Smooth muscle cell of the brain vasculature (primary cell): ENCODE results near the gene HSFX3.
A peak's percentile ranks its signal among the peaks of the same experiment; 100 is the strongest.
"Not testable (repeated sequence)": the region's sequence is repeated elsewhere in the genome, so short reads cannot be mapped to it uniquely, and the experiment has no call there.

Experiments
- DNase-seq: peaks from one replicate; pipeline ENCODE4 v3.0.0-alpha.2; 2012; ENCODE audit warnings: low read depth, low spot score

The HSFX3 gene

DNA sequence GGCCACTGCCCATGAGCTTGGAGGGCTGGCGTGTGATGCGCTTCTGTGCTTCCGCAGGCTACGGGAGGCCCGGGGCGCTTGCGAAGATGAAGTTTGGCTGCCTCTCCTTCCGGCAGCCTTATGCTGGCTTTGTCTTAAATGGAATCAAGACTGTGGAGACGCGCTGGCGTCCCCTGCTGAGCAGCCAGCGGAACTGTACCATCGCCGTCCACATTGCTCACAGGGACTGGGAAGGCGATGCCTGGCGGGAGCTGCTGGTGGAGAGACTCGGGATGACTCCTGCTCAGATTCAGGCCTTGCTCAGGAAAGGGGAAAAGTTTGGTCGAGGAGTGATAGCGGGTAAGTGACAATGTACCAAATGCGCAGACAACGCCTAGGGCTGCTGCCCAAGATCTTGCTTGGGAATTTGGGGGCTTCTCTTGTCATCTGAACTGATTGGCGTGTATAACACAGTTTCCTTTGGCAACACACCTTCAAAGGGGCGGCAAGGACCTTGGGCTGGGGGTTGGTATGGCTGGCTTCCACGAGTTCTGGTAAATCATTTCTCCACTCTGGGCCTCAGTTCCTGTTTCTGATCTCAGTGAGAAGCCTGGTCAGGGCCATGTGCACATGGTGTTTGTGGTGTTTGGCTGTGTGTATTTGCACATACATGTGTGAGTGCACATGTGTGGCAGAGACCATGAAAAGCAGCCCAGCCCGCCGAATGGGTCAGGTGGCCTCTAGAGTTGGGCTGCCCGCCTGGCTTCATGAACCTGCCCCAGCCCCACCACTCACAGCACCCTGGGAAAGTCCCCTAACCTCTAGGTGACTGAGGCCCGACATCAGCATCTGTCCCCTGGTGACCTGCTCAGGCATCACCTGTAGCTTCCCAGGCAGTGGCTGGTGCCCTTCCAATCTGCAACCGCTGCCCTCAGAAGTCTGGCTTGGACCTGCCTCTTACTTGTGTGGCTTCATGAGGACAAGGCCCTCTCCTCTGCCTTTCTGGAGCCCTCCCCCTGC lies 3.9 kb downstream of the HSFX3 start:
- not testable (repeated sequence) for DNase-seq

- no peak for DNase-seq
Measured at GRCh38 chrX:149541521-149542047, 8.1 kb downstream of the HSFX3 start.

DNA sequence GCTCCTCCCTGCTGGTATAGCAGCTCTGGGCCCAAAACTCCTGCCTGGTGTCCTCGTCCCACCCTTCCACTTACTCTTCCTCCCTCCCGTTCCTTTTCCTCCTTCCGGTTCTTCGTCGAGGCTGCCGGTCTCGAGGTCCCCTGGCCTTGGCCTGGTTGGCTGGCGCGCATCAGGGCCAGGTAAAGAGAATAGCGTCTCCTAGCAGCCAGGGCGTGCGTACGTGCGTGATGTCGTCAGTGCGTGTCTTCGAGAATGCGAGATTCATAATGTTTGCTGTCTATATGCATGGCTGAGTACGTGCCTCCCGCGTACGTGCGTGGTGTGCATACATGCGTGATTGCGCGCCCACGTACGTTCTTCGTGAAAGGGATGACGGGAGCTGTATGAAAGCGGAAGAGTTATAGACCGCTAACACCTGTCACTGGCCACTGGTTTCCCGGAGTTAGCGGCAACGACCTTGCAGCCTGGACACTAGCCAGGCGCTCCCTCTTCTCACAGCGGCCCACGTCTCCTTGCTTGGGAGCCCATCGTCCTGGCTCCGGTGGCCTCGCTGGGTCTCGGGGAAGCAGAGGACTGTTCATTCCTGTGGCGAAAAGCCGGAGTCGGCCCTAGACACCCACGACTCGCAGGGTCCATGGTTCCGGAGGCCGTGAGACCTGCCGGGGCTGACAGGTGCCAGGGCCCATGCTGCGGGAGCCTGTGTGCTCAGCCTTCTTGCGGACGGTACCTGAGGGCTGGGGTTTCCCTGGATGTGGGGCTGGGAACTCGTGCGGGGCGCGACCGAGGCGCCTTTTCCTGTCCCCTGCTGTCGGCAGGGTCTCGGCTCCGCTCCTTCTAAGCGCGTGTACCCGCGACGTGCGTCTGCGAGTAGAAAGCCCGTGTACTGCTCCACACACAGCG lies 8.9 kb downstream of the HSFX3 start, which contains the start of gene EOLA1:
TSS of gene EOLA1 (plus strand) at position 392 of the 900 bp plus-strand sequence. CDS start 4,619 bp downstream, outside the sequence.
- DNase-seq, result peak; percentile 78

- DNase-seq, result peak; percentile 57
Measured at GRCh38 chrX:149540131-149540620, 9.5 kb downstream of the HSFX3 start.

DNA sequence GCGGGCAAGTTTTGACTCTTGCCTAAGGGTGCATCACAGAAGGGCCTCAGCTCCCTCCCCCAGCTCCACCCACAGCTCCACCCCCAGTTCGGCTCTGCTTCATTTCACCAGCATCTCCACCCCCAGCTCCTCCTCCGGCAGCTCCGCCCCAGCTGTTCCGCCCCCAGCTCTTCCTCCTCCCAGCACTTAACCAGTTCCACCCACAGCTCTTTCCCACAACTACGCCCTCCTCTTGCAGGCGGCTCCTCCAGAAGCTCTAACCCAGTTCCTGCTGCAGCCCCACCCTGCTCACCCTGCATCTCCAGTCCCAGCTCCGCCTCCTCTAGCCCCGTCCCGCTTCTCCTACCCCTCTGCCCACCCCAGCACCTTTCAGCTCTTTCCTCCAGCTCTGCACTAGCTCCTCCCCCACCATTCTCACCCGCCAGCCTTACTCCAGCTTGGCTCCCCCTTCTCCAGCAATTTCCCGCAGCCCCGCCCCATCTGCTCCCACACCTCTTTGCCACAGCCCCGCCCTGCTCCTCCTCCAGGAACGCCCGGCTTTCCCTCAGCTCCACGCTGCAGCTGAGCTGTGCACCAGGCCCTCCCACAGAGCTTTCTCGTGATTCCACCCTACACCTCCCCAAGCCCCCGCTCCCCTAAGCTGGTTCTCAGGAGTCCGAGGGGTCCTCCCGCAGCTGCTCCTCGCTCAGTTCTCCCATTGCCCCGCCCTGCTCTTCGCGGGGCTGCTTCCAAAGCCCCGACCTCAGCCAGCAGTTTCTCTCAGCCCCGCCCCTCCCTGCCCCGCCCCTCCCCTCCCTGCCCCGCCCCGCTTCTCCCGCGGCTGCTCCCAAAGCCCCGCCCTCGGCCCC lies 10.2 kb downstream of the HSFX3 start:
- peak; percentile 71 for DNase-seq

DNA sequence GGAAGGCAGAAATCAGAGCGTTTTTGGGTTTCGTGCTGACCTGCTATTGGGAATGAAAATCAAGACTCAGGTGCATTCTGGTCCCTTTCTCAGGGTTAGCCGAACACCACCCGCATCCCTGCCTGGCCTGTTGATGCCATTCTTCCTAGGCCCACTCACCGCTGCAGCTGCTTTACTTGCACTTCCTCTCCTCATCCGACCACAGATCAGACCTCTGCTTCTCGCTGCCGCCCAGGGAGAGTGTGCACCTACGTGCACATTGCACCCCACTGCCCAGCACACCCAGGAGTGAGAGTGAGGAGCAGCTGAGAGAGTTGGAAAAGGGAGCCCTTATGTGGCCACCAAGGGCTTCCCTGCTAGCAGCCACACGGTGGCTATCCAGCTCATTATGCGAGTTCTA lies 12.2 kb downstream of the HSFX3 start:
- not testable (repeated sequence) for DNase-seq

- not testable (repeated sequence) for DNase-seq
Measured at GRCh38 chrX:149534926-149535602, 14.7 kb downstream of the HSFX3 start.

- DNase-seq, result not testable (repeated sequence)
Measured at GRCh38 chrX:149533999-149534398, 15.7 kb downstream of the HSFX3 start.

DNA sequence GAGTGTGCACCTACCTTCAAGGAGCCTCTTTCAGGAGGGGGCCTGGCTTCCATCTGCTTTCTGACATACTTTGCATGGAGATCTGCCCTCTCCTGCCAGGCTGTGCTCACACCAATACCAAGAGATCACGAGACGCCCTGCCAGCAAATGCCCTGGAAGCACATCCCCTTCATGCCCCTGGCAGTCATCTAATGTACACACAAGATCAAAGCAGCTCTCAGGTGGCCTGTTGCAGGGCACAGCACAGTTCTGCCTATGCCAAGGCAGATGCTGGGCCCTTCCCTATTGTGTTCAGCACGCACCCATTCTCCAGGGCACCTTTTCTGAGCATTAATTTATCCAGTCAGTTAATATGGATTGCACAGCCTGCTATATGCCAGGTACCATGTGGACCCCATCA lies 16.9 kb downstream of the HSFX3 start:
- not testable (repeated sequence) for DNase-seq

DNA sequence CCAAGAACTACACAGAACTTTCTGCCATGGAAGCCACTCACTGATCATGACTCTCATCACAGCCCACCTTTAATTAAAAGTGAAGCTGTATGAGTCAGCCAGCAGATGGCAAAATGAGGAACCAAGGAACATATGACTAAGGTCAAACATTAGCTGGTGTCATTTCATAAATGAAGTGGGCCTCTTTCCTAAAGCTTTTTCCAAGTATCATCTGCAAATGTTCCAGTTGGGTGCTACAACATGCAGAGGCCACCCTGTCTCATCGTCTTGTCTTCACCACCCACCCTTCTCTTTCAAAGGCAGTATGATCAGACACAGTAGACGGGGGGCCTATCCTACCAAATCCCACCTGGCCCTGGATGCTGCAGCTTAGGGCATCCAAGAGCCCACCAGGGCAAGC lies 18.1 kb downstream of the HSFX3 start:
- no peak for DNase-seq

GRCh38 chrX:149528381-149528780 lies 21.3 kb downstream of the HSFX3 start:
- DNase-seq, result no peak

GRCh38 chrX:149527705-149528104 lies 22.0 kb downstream of the HSFX3 start:
- no peak for DNase-seq

GRCh38 chrX:149526318-149527033 lies 23.2 kb downstream of the HSFX3 start:
- DNase-seq, result not testable (repeated sequence)

- not testable (repeated sequence) for DNase-seq
Measured at GRCh38 chrX:149525903-149526302, 23.8 kb downstream of the HSFX3 start.

DNA sequence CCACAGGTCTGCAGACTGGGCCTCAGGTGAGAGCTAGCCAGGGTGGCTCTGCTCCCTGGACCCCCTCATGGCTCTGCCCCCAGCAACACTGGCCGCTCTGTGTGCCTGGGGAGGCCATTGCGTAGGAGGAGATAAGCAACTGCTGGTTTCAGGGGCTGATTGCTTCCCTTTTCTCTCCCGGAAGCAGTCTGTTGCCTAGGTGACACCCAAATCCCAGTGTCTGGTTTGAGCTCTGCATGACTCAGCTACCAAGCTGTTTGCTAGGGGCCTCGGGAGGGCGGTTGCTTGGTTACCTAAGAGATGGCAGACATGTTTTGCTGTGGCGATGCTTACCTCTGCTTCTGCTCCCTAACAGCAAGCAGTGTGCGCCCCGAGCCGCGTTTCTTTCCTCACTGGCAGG lies 24.3 kb downstream of the HSFX3 start:
- not testable (repeated sequence) for DNase-seq

DNA sequence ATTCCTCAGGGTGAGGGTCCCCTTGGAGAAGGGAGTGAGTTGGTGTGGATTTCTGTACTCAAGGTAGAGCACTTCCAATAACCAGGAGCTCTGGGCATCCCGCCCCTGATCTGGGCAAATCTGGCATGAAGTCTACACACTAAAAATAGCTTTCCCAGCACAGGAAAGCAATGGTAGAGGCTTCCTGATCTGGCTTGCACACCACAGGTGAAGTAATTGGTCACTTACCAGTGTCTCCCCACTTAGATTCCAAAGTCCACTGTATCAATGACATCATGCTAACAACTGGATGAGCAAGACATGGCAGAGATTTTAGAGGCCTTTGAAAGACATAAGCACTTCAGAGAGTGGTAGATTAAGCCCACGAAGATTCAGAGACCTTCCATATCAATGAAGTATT lies 26.8 kb downstream of the HSFX3 start:
- DNase-seq, result no peak

DNA sequence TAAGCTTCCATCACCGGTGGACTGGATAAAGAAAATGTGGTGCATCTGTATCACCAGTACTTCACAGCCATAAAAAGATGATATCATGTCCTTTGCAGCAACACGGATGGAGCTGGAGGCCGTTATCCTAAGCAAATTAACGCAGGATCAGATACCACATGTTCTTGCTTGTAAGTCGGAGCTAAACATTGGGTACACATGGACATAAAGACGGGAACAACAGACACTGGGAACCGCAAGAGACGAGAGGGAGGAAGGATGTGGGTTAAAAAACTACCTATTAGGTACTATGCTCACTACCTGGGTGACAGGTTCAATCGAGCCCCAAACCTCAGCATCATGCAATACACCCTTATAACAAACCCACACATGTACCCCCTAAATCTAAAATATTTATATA lies 28.3 kb downstream of the HSFX3 start:
- DNase-seq, result no peak

GRCh38 chrX:149520636-149521277 lies 29.0 kb downstream of the HSFX3 start:
- DNase-seq, result not testable (repeated sequence)

GRCh38 chrX:149518236-149518635 lies 31.5 kb downstream of the HSFX3 start:
- no peak for DNase-seq
